Effector memory CD4-positive, alpha-beta T cell (primary cell): ENCODE data around the gene CHGA.

ENCODE experiments used
- DNase-seq, 3 donors: peaks; one replicate each; pipeline ENCODE4 v3.0.0-alpha.2; 2020
- H3K27ac ChIP-seq: 2 replicates; pipeline ENCODE4 v1.7.0; 2013; ENCODE audit warnings: mild to moderate bottlenecking, low read length, moderate library complexity; ENCODE audit not compliant: insufficient read depth, poor library complexity, severe bottlenecking
- H3K27me3 ChIP-seq: replicated peaks from 2 replicates; pipeline ENCODE4 v1.7.0; 2013; ENCODE audit warnings: mild to moderate bottlenecking, low read length; ENCODE audit not compliant: insufficient read depth, control insufficient read depth, poor library complexity, severe bottlenecking
- H3K36me3 ChIP-seq: 2 replicates; pipeline ENCODE4 v1.7.0; 2013; ENCODE audit warnings: mild to moderate bottlenecking, low read length, moderate library complexity; ENCODE audit not compliant: control insufficient read depth, insufficient read depth
- H3K4me1 ChIP-seq: 2 replicates; pipeline ENCODE4 v1.7.0; 2013; ENCODE audit warnings: low read length, mild to moderate bottlenecking; ENCODE audit not compliant: control insufficient read depth, insufficient read depth, poor library complexity, severe bottlenecking
- H3K4me3 ChIP-seq: 2 replicates; pipeline ENCODE4 v1.7.0; 2013; ENCODE audit warnings: low read length, low read depth, mild to moderate bottlenecking; ENCODE audit not compliant: insufficient read depth, poor library complexity, severe bottlenecking
- H3K9me3 ChIP-seq: 2 replicates; pipeline ENCODE4 v1.7.0; 2013; ENCODE audit warnings: mild to moderate bottlenecking, low read length, moderate library complexity; ENCODE audit not compliant: control insufficient read depth

The CHGA gene

GRCh38 chr14:92929689-92930608 lies 7.0 kb downstream of the CHGA start:
- no peak for DNase-seq
- Histone ChIP-seq H3K27me3 (no peaks in the 10 kb centered on the region), H3K9me3 (no peaks in the 10 kb centered on the region), H3K27ac (no peak overlapping the region), H3K4me3 (no peak overlapping the region), H3K4me1 (no peaks in the 10 kb centered on the region), H3K36me3 (no peaks in the 10 kb centered on the region)

- Histone ChIP-seq H3K36me3 (no peaks in the 10 kb centered on the region), H3K27ac (no peak overlapping the region), H3K4me1 (no peaks in the 10 kb centered on the region), H3K4me3 (no peak overlapping the region), H3K9me3 (no peaks in the 10 kb centered on the region), H3K27me3 (no peaks in the 10 kb centered on the region)
- no peak for DNase-seq
Measured at GRCh38 chr14:92930737-92931602, 8.0 kb downstream of the CHGA start.

- DNase-seq = no peak
- Histone ChIP-seq H3K4me1 (no peaks in the 10 kb centered on the region), H3K4me3 (no peak overlapping the region), H3K27ac (no peak overlapping the region), H3K36me3 (peaks cover 4% of the 10 kb centered on the region), H3K27me3 (no peaks in the 10 kb centered on the region), H3K9me3 (no peaks in the 10 kb centered on the region)
Measured at GRCh38 chr14:92931681-92932447, 8.9 kb downstream of the CHGA start.

- no peak for DNase-seq
- no peak overlapping the region for H3K4me3 ChIP-seq
- H3K27ac ChIP-seq = no peak overlapping the region
- no peaks in the 10 kb centered on the region for H3K9me3 ChIP-seq
- H3K36me3 ChIP-seq = peaks cover 5% of the 10 kb centered on the region
- no peaks in the 10 kb centered on the region for H3K27me3 ChIP-seq
- H3K4me1 ChIP-seq = no peaks in the 10 kb centered on the region
Measured at GRCh38 chr14:92932448-92933395, 9.8 kb downstream of the CHGA start.

DNA sequence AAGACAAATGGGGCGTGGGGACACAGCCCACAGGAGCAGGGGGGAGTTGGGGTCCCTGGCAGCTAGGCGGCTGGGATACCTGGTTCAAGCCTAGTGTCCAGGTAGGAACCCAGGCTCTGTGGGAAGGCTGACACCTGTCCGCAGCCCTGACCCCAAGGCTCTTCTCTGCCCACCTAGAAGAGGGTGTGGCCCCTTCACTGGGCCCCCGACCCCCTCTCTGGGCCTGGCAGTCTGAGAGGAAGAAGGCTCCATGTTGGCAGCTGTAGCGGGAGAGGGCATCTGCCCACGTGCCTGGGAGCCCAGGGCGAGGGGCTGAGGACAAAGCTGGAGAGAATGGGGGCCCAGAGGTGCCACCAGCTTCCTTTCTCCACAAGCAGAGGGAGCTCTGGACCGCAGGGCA lies 10.5 kb downstream of the CHGA start:
- no peak for DNase-seq
- no peak overlapping the region for H3K27ac ChIP-seq
- H3K9me3 ChIP-seq = no peaks in the 10 kb centered on the region
- H3K27me3 ChIP-seq = no peaks in the 10 kb centered on the region
- peaks cover 5% of the 10 kb centered on the region for H3K36me3 ChIP-seq
- H3K4me3 ChIP-seq = no peak overlapping the region
- no peaks in the 10 kb centered on the region for H3K4me1 ChIP-seq

- H3K36me3 ChIP-seq = peaks cover 5% of the 10 kb centered on the region
- H3K9me3 ChIP-seq = no peaks in the 10 kb centered on the region
- no peak overlapping the region for H3K4me3 ChIP-seq
- no peak overlapping the region for H3K27ac ChIP-seq
- H3K4me1 ChIP-seq = no peaks in the 10 kb centered on the region
- no peaks in the 10 kb centered on the region for H3K27me3 ChIP-seq
- DNase-seq = no peak
Measured at GRCh38 chr14:92934196-92935085, 11.5 kb downstream of the CHGA start.

DNA sequence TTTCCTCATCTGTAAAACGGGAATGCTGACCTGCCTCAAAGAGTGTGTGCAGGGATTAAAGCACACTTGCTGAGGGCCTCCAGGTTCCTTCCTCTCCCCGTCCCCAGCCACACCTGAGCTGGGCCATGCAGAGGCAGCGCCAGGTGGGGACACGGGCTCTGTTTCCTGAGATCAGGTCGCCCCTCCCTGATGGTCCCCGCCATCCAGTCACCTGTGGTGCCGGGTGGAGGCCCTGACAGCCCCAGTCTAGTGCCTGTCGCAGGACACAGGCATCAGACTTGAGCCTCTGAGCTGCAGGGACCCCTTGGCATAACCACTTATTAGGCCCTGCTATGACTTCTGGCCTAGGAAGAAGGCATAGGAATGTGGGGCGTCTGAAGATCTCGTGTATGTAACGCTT lies 12.5 kb downstream of the CHGA start:
- Histone ChIP-seq H3K9me3 (no peaks in the 10 kb centered on the region), H3K4me3 (no peak overlapping the region), H3K36me3 (peaks cover 5% of the 10 kb centered on the region), H3K27me3 (no peaks in the 10 kb centered on the region), H3K27ac (no peak overlapping the region), H3K4me1 (no peaks in the 10 kb centered on the region)
- DNase-seq = no peak

DNA sequence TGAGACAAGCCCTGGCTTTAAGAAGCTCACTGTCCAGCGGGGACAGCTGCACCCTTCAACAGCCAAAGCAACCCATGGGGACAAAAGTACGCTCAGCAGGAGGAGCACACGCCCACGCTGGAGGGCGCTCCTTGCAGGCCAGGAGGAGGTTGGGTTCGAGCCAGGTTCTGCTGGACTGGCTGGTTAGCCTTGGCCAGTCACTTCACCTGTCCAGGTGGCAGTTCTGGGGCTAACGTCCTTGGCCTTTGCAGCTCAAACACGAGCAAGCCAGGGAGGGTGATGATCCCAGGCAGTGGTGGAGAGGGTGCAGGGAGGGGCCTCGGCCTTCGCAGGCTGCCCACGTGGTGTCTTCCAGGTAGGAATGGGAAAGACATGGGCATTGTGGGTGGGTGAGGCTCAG lies 13.1 kb downstream of the CHGA start:
- H3K27ac ChIP-seq = no peak overlapping the region
- H3K27me3 ChIP-seq = no peaks in the 10 kb centered on the region
- no peak overlapping the region for H3K4me3 ChIP-seq
- H3K36me3 ChIP-seq = peaks cover 5% of the 10 kb centered on the region
- H3K9me3 ChIP-seq = no peaks in the 10 kb centered on the region
- DNase-seq = no peak
- no peaks in the 10 kb centered on the region for H3K4me1 ChIP-seq
